Nephron (organoid): ENCODE results near the gene SUN1.
"Not testable (repeated sequence)": the region's sequence is repeated elsewhere in the genome, so short reads cannot be mapped to it uniquely, and the experiment has no call there.

Source experiments
- H3K27ac Mint-ChIP-seq, 3 experiments: 2 replicates each; pipeline ENCODE4 v1.8.0; 2020; ENCODE audit warnings: mixed read lengths in 3 of 3, mild to moderate bottlenecking in 2 of 3, moderate library complexity in 1 of 3
- H3K27me3 Mint-ChIP-seq: 2 replicates; pipeline ENCODE4 v1.8.0; 2021; ENCODE audit warnings: low read depth, mild to moderate bottlenecking, moderate library complexity, mixed read lengths
- H3K36me3 Mint-ChIP-seq: 2 replicates; pipeline ENCODE4 v1.8.0; 2020; ENCODE audit warnings: low read depth, mixed read lengths
- H3K4me1 Mint-ChIP-seq: 2 replicates; pipeline ENCODE4 v1.8.0; 2020; ENCODE audit warnings: mixed read lengths
- H3K4me3 Mint-ChIP-seq, 3 experiments: 2 replicates each; pipeline ENCODE4 v1.8.0; 2020; ENCODE audit warnings: mild to moderate bottlenecking in 3 of 3, mixed read lengths in 3 of 3, moderate library complexity in 2 of 3
- H3K9me3 Mint-ChIP-seq: 2 replicates; pipeline ENCODE4 v1.8.0; 2020; ENCODE audit warnings: mixed read lengths
- TF ChIP-seq, protein P1 (sequence below), 3 experiments: fragments of 200-600 bp; sonication (generic); IDR thresholded peaks; one replicate each; pipeline ENCODE4 v1.5.0; 2021; ENCODE audit warnings: antibody characterized with exemption in 3 of 3; ENCODE audit not compliant: unreplicated experiment in 3 of 3

Gene SUN1

DNA sequence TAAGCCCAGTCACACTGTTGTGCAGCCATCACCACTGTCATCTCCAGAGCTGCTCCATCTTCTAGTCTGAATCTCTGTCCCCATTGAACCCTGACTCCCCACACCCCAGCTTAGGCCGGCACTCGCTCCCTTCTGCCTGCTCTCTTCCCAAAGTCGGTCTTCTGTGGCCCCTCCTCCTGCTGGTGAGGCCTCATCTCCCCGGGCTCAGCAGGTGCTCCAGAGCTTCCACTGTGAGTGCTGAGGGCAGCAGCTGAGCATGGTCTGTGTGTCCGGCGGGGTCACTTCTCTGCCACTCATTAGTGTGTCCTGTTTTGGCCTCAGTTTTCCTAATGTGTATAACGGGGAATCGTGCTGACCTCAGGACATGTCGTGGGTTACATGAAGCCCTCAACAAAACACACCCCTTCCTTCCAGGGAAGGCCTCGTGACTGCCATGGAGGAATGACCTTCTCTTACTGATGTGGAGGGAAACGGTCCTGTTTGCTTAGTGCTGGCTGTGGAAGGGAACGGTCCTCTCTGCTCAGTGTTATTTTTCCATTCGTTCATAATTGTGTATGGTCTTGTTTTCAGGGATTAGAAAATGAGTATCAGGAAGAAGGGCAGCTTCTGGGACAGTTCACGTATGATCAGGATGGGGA is 39.7 kb downstream of the SUN1 start:
- Mint-ChIP-seq H3K9me3 (no peaks in the 10 kb centered on the region), H3K27me3 (no peaks in the 10 kb centered on the region), H3K4me1 (peaks cover 28% of the 10 kb centered on the region), H3K36me3 (peaks cover 50% of the 10 kb centered on the region), H3K27ac (peak overlapping the region in 1 of 3 experiments; percentile 55), H3K4me3 (no peak overlapping the region)
- TF ChIP-seq, protein P1, sequence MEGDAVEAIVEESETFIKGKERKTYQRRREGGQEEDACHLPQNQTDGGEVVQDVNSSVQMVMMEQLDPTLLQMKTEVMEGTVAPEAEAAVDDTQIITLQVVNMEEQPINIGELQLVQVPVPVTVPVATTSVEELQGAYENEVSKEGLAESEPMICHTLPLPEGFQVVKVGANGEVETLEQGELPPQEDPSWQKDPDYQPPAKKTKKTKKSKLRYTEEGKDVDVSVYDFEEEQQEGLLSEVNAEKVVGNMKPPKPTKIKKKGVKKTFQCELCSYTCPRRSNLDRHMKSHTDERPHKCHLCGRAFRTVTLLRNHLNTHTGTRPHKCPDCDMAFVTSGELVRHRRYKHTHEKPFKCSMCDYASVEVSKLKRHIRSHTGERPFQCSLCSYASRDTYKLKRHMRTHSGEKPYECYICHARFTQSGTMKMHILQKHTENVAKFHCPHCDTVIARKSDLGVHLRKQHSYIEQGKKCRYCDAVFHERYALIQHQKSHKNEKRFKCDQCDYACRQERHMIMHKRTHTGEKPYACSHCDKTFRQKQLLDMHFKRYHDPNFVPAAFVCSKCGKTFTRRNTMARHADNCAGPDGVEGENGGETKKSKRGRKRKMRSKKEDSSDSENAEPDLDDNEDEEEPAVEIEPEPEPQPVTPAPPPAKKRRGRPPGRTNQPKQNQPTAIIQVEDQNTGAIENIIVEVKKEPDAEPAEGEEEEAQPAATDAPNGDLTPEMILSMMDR (IDR thresholded peaks at IDR 0.05; ENCODE audit: unreplicated experiment in 3 of 3): no peak

DNA sequence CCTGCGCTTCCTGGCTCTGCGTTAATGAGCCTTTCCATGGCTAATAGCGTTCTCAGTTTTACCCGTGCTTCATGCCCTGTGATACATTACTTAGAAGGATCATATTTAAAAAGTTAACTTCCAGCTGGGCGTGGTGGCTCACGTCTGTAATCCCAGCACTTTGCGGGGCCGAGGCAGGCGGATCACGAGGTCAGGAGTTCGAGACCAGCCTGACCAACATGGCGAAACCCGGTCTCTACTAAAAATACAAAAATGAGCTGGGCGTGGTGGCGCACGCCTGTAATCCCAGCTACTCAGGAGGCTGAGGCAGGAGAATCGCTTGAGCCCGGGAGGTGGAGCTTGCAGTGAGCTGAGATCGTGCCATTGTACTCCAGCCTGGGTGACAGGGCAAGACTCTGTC is 40.4 kb downstream of the SUN1 start:
- Mint-ChIP-seq H3K36me3 (peaks cover 43% of the 10 kb centered on the region), H3K27ac (peak overlapping the region in 1 of 3 experiments; percentile 75)

DNA sequence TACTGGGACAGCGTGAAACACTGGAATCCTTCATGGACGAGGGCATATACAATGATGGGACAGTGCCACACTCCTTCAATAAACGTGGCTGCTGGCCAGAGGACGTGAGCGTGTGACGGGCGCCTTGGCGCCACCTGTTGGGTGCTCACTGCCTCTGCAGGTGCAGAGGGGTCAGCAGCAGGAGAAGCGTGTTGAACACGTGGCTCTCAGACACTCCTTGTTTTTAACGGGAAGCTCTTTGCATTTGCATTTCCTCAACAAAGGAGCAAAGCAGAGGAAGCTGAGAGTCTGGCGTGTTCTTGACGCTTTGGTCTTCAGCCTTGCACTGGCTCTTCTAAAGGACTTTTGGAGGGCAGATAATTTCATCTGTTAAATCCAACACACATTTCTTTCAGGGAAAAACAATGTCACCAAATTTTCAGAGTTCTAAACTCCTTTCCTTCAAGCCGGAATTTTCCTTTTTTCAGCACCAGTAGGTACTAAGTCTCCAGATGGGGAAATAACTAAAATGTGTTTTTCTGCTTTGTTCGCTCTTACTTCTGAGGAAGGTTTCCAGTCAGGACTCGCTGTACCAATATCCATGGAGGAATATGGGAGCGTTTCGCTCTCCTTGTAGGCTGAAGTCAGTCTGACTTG is 41.2 kb downstream of the SUN1 start:
- H3K27me3 Mint-ChIP-seq: no peaks in the 10 kb centered on the region
- H3K9me3 Mint-ChIP-seq: no peaks in the 10 kb centered on the region

More for the DNA sequence above, 40.4 kb downstream of the SUN1 start:
- not testable (repeated sequence) for H3K9me3 Mint-ChIP-seq, H3K27me3 Mint-ChIP-seq, H3K4me3 Mint-ChIP-seq
- H3K4me1 Mint-ChIP-seq: peaks cover 22% of the 10 kb centered on the region

DNA sequence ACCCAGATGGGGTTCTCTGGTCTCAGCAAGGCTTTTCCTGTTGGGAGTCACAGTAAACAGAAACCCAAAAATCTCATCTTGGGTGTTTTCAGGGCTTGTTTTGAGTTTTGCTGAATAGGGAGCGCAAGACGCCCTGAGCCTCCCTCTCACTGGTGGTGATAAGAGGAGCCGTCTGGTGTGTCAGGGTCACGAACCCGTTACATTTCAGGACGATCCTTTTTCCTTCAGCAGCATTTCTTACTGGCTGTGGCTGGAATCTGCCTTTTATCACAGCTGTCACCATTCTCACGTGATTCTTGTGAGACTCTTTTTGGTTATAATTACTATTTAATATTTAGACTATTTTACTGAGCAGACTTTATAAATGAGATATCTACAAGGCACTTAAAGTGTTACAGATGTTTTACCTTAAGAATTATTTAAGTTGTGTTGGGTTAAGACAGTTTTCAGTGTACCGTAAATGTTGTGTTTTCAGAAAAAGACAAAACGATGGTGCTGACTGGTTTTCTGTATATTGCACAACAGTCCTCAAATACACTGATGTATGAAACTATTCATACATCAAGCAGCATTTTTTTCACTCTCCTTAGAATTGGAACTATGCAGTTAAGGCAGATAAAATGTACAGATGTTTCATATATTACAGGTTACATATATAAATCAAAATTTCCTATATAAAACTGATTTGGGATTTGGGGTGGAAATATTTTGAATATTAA is 41.9 kb downstream of the SUN1 start:
- Mint-ChIP-seq H3K27me3 (no peaks in the 10 kb centered on the region), H3K4me3 (peak overlapping the region in 2 of 3 experiments; percentile 8 to 50), H3K4me1 (peaks cover 29% of the 10 kb centered on the region), H3K9me3 (no peaks in the 10 kb centered on the region), H3K36me3 (peaks cover 42% of the 10 kb centered on the region), H3K27ac (peak overlapping the region; percentile 75 to 94 (median 82))
- TF ChIP-seq, protein P1 (IDR thresholded peaks at IDR 0.05; ENCODE audit: unreplicated experiment in 3 of 3): no peak

More for the DNA sequence above, 41.2 kb downstream of the SUN1 start:
- Mint-ChIP-seq H3K4me1 (peaks cover 26% of the 10 kb centered on the region), H3K27ac (peak overlapping the region; percentile 75 to 94 (median 82)), H3K4me3 (peak overlapping the region; percentile 21 to 53 (median 41)), H3K36me3 (peaks cover 43% of the 10 kb centered on the region)
- TF ChIP-seq, protein P1 (IDR thresholded peaks at IDR 0.05; ENCODE audit: unreplicated experiment in 3 of 3): peak; percentile 80 to 92 (median 89)

DNA sequence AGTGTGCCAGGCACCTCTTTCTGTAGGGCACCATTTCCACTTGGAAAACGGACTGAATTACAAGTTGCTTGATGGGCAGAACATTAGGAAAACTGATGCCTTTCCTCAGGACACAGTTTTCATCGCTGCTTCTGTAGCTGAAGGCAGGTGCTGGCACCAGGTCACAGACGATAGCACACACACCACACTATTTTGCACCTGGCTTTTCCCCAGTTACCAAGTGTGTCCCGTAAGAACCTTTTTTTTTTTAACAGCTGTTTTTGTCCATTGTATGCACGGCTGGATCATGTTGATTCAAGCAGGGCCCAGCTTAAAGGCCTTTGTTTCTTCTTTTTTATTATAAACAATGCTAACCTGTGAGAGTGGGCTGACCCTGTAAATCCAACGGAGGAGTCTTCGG is 42.8 kb downstream of the SUN1 start:
- TF ChIP-seq, protein P1 (IDR thresholded peaks at IDR 0.05; ENCODE audit: unreplicated experiment in 3 of 3): no peak
- H3K36me3 Mint-ChIP-seq: peaks cover 37% of the 10 kb centered on the region
- H3K4me1 Mint-ChIP-seq: peaks cover 34% of the 10 kb centered on the region
- peak overlapping the region; percentile 13 to 60 (median 56) for H3K4me3 Mint-ChIP-seq
- no peaks in the 10 kb centered on the region for H3K27me3 Mint-ChIP-seq
- peak overlapping the region; percentile 51 to 63 (median 53) for H3K27ac Mint-ChIP-seq
- H3K9me3 Mint-ChIP-seq: no peaks in the 10 kb centered on the region

DNA sequence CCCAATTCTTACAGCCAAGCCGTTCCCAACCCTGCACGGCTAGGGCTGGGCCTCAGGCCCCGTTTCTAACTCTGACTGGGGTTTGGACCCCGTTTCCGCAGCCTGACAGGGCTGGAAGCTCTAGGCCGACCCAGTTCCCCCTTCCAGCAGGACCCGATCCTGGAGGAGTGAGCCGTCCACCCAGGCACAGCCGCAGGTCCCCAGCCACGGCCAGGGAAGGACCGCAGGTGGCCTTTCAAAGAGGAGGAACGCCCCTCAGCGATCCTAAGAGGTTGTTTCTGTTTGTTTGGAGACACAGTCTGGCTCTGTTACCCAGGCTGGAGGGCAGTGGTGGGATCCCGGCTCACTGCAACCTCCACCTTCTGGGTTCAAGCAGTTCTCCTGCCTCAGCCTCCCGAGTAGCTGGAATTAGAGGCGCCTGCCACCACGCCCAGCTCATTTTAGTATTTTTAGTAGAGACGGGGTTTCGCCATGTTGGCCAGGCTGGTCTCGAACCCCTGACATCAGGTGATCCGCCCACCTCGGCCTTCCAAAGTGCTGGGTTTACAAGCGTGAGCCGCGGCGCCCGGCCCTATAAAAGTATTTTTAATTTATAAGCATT is 43.3 kb downstream of the SUN1 start:
- H3K4me1 Mint-ChIP-seq: peaks cover 39% of the 10 kb centered on the region
- peak overlapping the region in 1 of 3 experiments; percentile 56 for H3K4me3 Mint-ChIP-seq
- H3K36me3 Mint-ChIP-seq: peaks cover 34% of the 10 kb centered on the region
- H3K27me3 Mint-ChIP-seq: no peaks in the 10 kb centered on the region
- H3K27ac Mint-ChIP-seq: no peak overlapping the region
- TF ChIP-seq, protein P1 (IDR thresholded peaks at IDR 0.05; ENCODE audit: unreplicated experiment in 3 of 3): no peak
- H3K9me3 Mint-ChIP-seq: no peaks in the 10 kb centered on the region
